ENCODE data around the gene DGKB.

Gene DGKB

DNA sequence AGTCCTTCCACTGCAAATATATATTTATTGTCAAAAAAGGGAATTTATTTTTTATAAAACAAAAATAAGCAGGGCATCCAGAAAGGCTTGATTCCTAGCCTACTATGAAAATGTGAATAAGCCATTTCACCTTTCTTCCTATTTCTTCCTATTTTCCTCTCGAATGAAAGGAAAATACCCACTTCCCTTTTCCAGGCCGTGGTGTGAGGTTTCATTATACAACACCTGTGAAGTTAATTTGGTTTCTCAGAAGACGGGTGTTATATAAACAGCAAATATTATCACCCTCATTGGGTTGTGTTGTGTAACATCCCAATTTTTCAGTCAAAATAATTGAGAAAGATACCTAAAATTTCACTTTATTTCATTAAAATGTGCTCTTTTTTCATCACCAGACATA is 214.3 kb downstream of the DGKB start:
- no peak for DNase-seq (ENCODE audit: low spot score)

DNA sequence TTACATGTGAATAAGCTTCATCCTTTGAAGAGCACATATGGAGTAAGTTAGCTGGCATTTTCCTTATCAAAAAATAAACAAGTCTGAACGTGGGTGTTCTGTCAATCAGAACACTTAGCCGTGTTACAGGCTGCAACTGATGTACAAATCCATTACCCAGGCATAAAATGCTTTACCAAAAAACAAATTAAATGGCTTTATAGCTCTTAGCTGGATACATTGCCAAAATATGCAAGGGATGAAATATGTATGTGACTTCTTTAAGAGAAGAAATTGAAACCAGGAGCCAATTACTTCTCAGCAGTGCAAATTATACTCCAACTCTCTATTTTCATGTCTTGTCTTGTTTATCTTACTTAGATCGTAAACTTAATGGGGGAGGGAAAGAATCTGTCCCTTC is 214.8 kb downstream of the DGKB start:
- no peak for DNase-seq (ENCODE audit: low spot score)

DNA sequence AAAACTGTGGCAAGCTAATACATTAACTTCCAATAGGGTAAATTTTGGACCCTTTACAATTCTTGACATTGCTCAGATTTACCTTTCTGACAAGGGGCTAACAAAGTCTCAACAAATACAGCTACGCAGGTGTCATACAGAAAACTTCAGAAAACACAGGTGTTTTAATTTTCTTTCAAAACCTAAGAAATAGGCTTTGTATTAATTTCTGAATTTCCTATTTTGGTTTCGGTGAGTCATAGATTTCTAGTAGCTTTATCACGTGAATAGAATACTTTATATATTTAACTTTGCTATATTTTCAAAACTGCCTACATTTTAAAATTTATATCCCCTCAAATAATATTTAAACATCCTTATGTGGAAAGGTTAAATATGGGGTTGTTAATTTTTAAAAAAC is 215.3 kb downstream of the DGKB start:
- DNase-seq (ENCODE audit: low spot score), result no peak

DNA sequence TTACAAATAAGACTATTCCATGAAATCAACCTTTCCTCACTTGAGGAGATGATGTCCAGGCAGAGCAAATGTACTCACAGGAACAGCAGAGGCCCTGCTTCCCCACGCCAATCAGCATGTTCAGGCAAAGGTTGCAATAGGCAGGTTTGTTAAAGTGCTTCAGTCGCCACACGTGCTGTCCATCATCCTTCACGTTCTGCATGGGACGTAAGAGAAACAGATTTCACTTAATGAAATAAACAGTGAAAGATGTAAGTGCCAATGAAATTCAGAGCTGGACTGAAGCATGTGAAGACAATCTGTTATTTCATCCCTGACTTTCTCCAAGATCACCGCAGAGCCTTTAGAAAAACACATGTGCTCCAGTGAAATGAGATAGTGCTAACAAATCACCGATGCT is 217.4 kb downstream of the DGKB start:
- DNase-seq (ENCODE audit: low spot score), result no peak

DNA sequence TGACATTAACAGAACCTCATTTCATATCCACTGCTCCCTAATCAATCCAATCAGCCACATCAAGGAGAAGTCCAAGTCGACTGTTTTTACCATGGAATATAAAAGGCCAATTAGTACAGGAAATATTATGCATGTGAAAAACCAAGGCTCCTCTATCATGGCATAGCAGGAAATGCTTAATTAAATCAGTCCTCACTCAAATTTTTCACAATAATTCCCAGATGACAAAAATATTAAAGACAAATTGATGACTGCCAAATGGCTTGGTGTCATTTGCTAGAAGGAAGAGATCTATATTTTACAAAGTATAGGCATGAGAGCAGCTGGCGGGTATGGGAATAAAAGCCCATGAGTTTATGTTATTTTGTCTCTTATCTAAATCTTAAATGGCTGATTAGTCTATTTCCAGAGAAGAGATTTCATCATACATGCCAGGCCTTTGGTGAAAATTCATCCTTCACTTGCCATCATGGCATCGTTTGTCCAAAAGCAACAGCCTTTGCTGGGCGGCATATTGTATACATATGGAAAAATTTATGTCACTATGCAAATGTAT is 219.6 kb downstream of the DGKB start:
- no peak for DNase-seq (ENCODE audit: low spot score)

DNA sequence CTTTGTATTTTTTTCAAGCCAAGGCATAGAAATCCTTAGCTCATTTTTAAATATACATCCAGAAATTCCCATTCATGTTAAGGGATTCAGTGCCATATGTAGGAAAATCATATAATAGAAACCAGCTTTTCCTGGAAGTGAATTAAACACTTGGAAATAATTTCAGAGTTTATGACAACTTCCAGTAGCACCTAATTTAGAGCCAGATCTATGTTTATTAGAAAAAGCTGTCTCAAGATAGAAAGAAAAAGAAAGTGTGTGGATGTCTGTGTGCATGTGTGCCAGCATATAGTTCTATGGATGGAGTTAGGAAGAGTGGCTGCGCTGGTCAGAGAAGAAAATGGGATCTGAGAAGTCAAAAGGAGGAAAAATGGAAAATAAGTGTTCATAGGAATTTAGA is 225.7 kb downstream of the DGKB start:
- no peak for DNase-seq (ENCODE audit: low spot score)

DNA sequence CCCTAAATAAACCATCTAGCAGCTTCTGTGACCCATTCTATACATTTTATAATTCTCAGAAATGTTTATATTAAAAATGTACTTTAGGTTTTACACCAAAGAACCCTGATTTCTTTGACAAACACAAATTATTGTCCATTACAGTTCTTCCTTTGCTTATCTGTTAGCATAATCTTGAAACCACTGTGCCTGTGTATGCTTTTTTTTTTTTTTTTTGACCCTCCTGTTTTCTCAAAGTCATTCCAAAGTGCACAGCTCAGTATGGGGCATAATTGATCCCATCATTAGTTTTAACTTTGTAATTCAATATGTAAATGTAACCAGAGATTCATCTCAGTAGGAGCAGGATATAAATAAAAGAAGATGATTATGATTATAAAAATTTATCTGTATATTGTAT is 229.3 kb downstream of the DGKB start:
- no peak for DNase-seq (ENCODE audit: low spot score)

DNA sequence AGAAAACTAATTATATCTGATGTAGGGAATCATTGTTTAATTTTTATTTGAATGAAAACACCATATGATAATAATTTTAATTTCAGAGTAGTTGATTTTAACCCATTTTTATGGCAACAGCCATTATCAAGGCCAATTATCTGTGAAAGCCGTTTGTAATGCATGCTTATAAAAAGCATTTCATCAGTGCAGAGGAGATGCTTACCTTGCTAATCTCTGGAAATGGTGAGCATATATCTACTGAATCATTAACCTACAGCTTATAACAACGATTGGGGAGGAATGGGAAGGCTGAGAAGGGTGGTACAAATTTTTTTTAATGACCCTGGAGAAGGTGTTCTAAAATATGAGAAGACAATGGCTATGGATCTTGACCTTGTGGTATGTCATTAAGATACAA is 235.6 kb downstream of the DGKB start:
- DNase-seq (ENCODE audit: low spot score), result no peak

DNA sequence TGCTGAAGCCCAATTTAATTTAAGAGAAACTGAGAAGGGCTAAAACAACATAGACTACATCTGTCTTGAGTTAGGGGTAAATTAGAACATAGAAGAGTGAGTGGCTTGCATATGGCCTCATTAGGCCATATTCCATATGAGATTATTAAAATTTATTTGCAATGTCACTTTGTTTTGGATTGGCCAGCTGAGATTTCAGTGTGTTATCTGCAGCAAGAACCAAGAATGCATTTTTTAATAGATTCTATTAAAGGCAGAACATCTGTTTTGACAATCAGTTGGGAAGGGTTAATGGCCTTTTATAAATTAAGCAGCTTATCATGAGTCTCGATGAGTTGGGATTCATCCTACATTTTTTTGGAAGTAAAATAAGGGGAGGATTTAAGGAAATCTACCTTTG is 236.2 kb downstream of the DGKB start:
- DNase-seq (ENCODE audit: low spot score), result no peak

DNA sequence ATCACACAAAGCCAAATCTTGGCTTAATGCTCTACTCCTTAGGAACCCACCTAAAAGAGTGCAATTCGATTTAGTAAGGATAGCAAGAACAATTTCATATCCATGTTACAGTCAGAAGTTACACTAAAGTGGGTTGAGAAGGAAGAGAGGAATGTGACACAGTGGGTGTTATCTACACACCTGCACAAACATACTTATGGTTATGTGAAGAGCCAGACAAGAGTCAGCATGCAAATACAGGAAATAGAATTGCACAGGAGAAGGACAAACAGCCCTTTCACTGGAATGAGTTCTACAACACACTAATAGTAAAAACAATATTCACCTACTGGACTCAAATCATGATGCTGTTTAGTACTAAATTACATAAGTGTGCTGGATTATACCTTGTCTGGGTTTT is 262.8 kb downstream of the DGKB start:
- DNase-seq (ENCODE audit: low spot score), result no peak

DNA sequence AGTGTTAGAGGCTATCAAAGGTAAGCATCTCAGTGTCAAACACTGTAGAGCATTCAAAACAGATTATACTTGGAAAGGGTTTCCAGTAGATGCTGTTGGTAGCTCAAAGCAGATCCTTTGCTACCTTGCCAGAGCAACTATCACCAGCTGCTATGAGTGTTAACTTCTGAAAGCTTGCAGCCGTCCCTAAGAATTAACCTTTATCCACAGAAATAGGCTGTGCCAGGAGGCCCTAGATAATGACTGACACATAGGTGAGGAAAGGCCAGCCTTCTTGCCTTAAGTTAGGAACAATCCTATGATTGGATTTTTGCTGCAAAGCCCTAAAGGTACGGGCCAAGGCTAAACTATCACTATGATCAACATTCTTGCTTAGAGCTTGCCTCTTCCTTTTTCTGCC is 263.2 kb downstream of the DGKB start:
- DNase-seq (ENCODE audit: low spot score), result no peak

DNA sequence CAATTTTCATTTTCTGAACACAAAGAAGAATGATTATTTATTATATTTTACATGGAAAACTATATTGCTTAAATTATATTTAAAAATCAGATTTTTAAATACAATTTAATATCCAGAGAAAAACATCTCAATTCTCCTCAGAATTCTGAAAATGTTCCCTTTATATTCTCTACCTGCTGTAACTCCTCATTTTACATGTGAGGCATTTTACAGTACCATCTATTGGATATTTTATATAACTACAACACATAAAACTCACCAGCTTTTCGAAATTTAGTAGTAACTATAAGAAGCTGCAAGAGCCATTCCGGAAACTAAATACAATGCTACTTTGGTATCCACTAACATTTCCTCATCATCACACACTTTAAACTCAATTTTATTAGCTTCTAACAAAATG is 264.6 kb downstream of the DGKB start:
- no peak for DNase-seq (ENCODE audit: low spot score)

DNA sequence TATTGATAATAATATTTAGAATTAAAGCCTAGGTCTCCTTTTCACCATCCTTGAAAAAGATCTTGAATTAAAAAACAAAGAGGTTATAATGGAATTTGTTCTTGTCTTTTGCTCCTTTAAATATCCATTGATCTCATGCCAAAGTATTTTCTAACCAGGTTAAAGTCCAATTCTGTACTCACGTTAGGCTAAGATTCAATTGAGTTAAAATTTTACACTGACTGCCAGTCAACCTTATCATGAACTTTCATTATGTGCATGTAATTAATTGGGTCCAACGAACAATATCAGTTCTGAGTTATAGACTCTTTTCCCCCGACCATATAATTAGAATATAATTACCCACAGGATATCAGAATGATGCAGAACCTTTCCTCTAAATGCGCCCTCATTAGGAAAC is 266.6 kb downstream of the DGKB start:
- DNase-seq (ENCODE audit: low spot score), result no peak

DNA sequence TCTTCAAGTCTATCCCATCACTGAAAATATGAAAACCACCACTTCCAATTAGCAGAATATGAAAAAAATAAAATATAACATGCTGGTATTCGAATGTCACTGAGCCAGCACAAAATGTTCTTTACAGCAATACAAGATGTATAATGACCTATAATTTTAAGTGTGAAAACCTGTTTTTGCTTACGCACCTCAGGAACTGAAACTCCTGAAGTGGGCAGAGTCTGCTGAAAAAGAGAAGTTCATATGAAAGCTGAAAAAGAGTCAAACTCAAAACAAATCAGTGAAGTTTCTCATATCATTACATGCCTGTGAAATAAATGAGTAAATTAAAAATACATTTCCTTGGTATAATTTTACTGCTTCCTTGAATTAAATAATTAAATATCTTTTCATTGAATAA is 272.5 kb downstream of the DGKB start:
- DNase-seq (ENCODE audit: low spot score), result no peak

DNA sequence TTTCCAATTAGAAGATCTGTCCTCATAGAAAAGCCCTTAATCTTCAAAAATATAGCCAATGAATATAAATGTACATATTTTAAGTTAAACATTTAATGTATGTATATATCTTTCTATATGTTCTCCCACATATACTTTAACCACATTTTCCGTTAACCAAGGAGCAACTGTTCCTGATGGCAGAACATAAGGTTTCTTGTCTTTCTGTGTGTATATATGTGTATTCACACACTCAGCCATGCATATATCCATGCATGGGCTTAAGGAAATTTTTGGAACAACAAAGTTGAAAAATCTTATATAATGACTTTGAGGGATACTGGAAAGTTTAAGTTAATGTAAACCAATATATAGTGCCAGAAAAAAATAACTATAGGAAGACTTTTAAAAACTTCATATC is 274.0 kb downstream of the DGKB start:
- DNase-seq (ENCODE audit: low spot score), result no peak

DNA sequence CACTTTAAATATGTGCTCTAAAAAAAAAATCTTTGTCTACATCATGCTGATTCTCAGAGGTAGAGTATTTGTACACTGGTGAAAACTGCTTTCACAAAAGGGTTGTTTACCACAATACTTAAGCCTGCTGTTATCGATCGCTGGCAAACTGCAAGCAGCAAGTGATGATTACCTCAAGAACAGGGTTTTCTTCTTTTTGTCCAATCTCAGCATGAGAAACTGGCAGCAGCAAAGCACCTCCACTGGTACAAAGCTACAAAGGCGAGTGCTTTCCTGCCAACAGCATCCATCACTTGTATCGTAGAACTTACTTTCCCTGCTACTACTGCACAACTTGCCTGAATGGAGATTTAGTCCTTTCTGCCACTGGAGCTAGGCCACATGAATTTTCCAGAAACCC is 276.5 kb downstream of the DGKB start:
- DNase-seq (ENCODE audit: low spot score), result no peak

DNA sequence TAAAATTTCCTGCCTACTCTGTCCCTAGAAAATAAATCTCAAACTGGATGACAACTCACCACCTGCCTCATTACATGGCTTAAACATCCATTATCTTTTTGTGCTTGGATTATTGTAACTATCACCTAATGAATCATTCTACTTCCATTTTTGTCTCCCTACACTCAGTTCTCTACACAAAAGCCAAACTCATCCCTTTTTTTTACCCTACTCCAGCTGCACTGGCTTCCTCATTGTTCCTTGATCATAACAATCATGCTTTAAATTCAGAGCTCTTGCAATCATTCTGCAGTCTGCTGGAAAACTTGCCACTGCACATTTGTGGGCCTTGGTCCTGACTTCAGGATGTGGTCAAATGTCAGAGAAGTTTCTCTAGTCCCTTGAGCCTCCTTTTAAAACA is 280.0 kb downstream of the DGKB start:
- DNase-seq (ENCODE audit: low spot score), result no peak

DNA sequence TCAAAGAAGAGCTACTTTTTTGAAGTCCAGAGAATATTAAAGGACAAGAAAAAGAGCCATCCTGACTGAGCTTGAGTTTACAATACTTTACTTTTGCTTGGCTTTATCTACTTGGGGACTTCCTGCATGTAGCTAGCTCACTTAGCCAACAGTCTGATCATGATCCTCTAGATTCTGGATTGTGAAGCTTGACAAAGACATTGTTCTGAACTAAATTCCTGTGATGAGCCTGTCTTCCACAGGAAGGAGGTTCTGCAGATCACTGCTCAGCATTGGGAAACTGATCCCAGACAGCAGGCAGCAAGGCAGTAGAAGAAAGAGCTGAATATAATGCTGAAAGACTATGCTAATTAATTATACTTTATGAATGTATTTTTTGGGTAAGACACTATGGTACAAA is 296.4 kb downstream of the DGKB start:
- no peak for DNase-seq (ENCODE audit: low spot score)

DNA sequence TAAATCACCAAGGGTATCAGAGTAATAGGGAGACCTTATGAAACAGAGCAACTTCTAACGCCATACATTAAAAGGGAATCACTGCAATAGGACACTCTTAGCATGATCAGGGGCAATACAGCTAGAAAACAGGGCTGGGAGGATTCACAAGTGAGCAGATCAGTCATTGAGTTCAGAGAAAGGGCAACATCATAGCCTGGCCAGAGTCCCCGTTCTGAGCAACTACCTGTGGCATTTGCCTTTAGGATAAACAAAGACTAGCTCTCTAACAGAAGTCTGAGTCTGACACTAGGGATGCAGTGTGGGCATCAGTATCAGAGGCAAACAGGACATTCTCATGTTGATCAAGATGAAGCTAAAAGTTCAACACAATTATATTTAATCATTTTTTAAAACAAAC is 297.9 kb downstream of the DGKB start:
- DNase-seq (ENCODE audit: low spot score), result no peak

DNA sequence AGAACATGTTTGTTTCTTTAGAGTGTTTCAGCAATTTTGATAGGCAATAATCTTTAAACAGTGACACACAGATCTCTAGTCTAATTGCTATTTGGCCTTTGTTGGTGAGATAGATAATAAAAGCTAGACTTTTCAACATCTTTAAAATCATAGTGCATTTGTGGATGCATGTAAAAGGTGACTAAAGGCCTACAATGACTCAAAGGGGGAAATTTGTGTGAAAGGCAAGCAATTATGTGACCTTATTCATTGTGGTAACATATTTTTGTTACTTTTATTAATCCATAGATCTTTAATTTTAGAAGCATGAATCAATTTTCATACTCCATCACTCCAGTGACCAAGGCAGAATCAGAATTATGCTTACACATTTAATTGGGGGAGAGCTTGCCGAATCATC is 299.7 kb downstream of the DGKB start:
- DNase-seq (ENCODE audit: low spot score), result no peak

DNA sequence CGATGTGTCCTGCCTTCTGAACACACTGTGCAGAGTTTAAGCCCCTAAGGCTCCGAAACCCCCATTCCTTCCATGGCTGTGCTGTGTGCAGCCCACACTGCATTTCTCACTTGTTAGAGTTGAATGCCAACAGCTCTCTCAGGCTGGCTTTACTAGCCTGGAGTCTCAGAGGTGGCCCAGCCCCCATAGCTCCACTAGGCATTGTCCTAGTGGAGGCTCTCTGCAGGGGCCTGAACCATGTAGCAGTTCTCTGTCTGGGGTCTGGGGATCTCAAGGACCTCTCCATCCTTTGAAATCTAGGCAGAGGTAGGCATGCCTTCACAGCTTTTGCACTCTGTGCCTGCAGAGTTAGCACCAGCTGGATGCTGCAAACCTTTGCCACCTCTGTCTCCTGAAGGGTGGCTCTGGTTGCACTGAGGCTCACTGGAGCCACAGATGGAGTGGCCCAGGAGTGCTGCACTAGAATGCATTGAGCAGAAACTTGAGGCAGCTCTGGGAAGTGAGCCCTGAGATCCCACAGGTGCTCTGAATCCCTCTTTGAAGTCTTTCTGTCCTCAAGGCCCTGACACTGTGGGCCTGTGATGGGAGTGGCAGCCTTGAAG is 301.7 kb downstream of the DGKB start:
- no peak for DNase-seq (ENCODE audit: low spot score)

DNA sequence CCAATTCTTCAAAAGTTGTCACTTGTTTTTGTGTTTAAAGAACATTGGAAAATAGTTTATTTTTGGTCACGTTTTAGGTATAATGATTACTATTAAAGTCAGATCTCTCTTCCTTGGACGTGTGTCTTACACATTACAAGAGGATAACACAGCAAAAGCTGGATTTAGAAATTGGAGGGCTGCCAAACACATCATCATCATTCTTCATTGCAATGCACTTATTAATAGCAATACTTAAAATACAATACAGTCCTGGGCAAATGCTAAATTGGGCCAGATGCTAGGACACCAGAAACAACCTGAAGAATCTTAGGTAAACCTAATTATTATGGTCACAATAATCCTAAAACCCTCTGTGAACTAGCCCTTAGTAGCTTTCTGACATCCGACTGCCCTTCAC is 303.6 kb downstream of the DGKB start:
- no peak for DNase-seq (ENCODE audit: low spot score)

DNA sequence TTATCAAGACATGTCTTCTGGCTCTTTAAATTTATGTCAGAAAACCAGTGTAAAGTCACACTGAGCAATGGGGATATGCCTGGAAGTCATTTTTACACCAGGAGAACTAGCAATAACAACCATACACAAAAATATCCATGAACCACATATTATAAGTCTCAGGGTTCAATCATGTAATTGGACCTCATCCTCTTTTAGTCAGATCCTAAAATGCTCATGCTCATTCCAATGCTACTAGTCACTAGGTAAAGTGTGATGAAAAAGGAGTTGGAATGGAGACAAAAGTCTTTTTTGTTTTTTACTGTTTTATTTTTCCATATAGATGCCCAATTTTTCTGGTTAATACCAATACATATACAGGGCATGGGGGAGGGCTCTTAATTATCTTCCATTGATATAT is 306.1 kb downstream of the DGKB start:
- no peak for DNase-seq (ENCODE audit: low spot score)

DNA sequence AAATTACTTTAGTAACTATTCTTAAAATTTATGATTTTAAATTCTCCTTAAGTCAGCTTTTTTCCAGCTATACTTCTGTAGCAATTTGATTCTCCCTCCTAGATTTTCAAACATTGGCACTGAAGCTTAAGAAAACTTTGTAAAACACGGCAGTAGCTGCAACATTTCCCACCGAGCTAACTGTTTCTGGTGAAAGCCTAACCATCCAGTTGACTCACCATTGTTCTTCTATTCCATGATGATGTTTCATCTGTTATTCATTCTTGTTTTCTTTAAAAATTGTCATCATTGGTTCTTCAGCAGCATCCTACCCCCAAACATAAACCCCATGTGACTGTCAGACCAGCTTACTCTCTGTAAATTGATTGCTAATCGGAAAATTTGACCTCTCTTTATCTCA is 312.3 kb downstream of the DGKB start:
- no peak for DNase-seq (ENCODE audit: low spot score)

DNA sequence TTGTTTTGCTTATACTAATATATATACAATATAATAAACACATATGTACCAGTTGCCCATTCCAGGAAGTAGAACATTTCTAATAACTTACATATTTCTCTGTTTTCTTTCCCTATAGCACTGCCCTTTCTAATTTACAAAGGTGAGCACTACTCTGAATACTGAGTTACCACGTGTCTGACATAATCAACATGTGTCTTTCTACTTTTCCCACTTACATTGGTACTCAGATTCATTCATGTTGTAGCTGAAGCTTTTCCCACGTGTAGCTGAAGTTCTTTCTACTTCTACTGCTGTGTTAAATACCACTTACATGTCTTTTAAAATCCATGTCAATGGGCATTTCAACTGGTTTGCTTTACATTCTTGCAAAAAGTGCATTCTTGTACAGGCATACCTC is 317.3 kb downstream of the DGKB start:
- no peak for DNase-seq (ENCODE audit: low spot score)
